T-helper 1 cell treated with Interleukin-12 subunit alpha and Interleukin-12 subunit beta and Interleukin-4 antibody, amounts not matched to agents 30 ng/mL and 1 ng/mL, for 36 hours (primary cell): ENCODE results near the gene FRMD4B. TPM values are rescaled to one million over a fixed set of nuclear protein-coding genes. Genes with fewer than 3 reads are reported as not detected.
"Not testable (repeated sequence)": the region's sequence is repeated elsewhere in the genome, so short reads cannot be mapped to it uniquely, and the experiment has no call there.

ENCODE experiments used
- intact Hi-C: fragments of 100-400 bp; cut with micrococcal nuclease; formaldehyde crosslinking; loops from one replicate; pipeline ENCODE4 v1.15.1; 2024
- total RNA-seq: library from RNA; stranded (reverse); gene quantifications from 2 replicates; pipeline ENCODE4 v1.2.3, GENCODE V29; 2022

The FRMD4B gene
- total RNA-seq, 1 donor from 2014 or later: 49.0 TPM

- intact Hi-C loops: loop anchor here (2.0 to 5.0 kb wide), 2 partner anchors 38 to 56 kb away; no protein-coding TSS in a partner anchor
These were observed 134.6 kb downstream of the FRMD4B start for GRCh38 chr3:69251078-69251805.

- intact Hi-C loops: loop anchor here (1.0 to 5.0 kb wide), 3 partner anchors 37 to 57 kb away; no protein-coding TSS in a partner anchor
These were observed 135.9 kb downstream of the FRMD4B start for GRCh38 chr3:69250014-69250413.

GRCh38 chr3:69249001-69249400 is 136.9 kb downstream of the FRMD4B start:
- intact Hi-C loops: no loop called here

GRCh38 chr3:69248436-69248835 is 137.5 kb downstream of the FRMD4B start:
- intact Hi-C loops: no loop called here

- intact Hi-C loops: no loop called here
These were observed 139.3 kb downstream of the FRMD4B start for GRCh38 chr3:69246612-69247011.

- intact Hi-C loops: no loop called here
These were observed 141.8 kb downstream of the FRMD4B start for GRCh38 chr3:69244039-69244438.

GRCh38 chr3:69241769-69242168 is 144.1 kb downstream of the FRMD4B start:
- intact Hi-C loops: no loop called here

GRCh38 chr3:69240651-69241568 is 145.0 kb downstream of the FRMD4B start:
- intact Hi-C loops: no loop called here

GRCh38 chr3:69239063-69239462 is 146.8 kb downstream of the FRMD4B start:
- intact Hi-C loops: no loop called here

GRCh38 chr3:69236812-69237707 is 148.8 kb downstream of the FRMD4B start:
- intact Hi-C loops: loop anchor here (1.0 kb wide), 2 partner anchors 25 to 37 kb away; no protein-coding TSS in a partner anchor

- intact Hi-C loops: loop anchor here (1.0 kb wide), 2 partner anchors 24 to 36 kb away; no protein-coding TSS in a partner anchor
These were observed 150.0 kb downstream of the FRMD4B start for GRCh38 chr3:69235882-69236281.

GRCh38 chr3:69235227-69235626 is 150.7 kb downstream of the FRMD4B start:
- intact Hi-C loops: not testable (repeated sequence)

GRCh38 chr3:69232482-69232881 is 153.4 kb downstream of the FRMD4B start:
- intact Hi-C loops: no loop called here

- intact Hi-C loops: no loop called here
These were observed 153.9 kb downstream of the FRMD4B start for GRCh38 chr3:69231929-69232440.

- intact Hi-C loops: no loop called here
These were observed 159.8 kb downstream of the FRMD4B start for GRCh38 chr3:69226071-69226470.

- intact Hi-C loops: loop anchor here (1.0 kb wide), 1 partner anchor 8 kb away; no protein-coding TSS in a partner anchor
These were observed 166.7 kb downstream of the FRMD4B start for GRCh38 chr3:69219101-69219708.

GRCh38 chr3:69218079-69218478 is 167.8 kb downstream of the FRMD4B start:
- intact Hi-C loops: no loop called here

- intact Hi-C loops: no loop called here
These were observed 168.9 kb downstream of the FRMD4B start for GRCh38 chr3:69216981-69217380.

- intact Hi-C loops: no loop called here
These were observed 171.6 kb downstream of the FRMD4B start for GRCh38 chr3:69214241-69214640.
